GM19395 (cell line): ENCODE results near the gene SUN1.
"Not testable (repeated sequence)": the region's sequence is repeated elsewhere in the genome, so short reads cannot be mapped to it uniquely, and the experiment has no call there.

Experiments used
- ATAC-seq: cut with Tn5 transposase; IDR thresholded peaks from one replicate; pipeline ENCODE4 v1.9.1; 2021; ENCODE audit warnings: mild to moderate bottlenecking, moderate library complexity; ENCODE audit not compliant: unreplicated experiment

Gene SUN1

DNA sequence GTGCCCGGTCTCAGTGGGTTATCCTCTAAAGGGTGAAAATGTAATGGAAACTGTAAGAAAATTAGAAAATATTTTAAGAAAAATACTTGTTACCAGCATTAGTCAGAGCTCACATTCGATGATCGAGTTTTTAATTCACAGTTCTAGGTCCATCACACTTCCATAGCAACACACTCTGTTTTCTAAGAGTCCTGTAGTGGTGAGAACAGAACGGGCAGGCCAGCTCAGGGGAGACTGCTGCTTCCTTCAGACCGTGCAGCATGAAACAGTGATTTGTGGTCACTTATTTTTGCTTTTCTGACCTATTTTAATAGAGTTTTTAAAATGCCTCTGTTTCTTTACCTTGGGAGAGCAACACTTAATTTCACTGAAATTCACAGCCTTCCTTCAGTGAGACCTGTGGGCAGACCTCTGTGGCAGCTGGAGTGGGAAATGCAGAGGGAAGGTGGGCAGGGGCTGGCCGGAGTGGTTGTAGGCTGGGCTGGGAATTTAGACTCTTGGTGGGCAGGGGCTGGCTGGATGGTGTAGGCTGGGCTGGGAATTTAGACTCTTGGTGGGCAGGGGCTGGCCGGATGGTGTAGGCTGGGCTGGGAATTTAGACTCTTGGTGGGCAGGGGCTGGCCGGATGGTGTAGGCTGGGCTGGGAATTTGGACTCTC is 1.5 kb downstream of the SUN1 start:
- no peak for ATAC-seq

DNA sequence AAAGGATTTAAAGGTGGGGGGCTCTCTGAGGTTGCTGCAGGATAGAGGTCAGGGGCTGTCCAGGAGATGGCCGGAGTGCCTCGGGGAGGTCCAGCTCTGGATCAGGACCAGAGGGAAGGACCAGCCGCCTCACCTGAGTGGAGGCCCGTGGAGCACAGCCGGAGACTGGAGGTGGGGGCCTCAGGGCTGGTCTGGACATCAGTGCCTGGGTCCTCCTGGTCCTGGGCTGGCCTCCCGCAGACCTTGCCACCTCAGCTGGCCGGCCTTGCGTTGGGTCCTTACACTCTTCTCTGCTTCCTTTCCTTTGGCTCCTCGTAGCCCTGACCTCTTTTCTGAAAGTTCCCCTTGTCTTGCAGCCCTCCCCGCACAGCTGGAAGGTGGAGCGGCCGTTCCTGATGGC is 2.0 kb downstream of the SUN1 start:
- ATAC-seq: no peak

DNA sequence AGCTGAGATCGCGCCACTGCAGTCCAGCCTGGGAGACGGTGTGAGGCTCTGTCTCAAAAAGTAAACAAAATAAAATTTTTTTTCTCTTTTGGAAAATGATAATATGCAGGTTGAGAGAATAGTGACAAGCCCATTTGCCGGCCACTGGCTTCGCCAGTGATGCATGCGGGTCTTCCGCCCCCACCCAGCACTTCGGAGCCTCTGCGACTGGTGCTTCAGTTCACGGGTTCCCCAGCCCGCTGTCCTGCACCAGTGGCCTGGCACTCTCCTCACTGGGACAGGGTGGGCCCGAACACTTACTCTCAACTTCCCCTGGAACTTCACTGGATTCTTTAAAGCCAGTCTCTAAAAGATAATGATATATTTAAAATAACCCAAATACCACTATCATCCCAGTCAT is 2.7 kb downstream of the SUN1 start:
- ATAC-seq: no peak

DNA sequence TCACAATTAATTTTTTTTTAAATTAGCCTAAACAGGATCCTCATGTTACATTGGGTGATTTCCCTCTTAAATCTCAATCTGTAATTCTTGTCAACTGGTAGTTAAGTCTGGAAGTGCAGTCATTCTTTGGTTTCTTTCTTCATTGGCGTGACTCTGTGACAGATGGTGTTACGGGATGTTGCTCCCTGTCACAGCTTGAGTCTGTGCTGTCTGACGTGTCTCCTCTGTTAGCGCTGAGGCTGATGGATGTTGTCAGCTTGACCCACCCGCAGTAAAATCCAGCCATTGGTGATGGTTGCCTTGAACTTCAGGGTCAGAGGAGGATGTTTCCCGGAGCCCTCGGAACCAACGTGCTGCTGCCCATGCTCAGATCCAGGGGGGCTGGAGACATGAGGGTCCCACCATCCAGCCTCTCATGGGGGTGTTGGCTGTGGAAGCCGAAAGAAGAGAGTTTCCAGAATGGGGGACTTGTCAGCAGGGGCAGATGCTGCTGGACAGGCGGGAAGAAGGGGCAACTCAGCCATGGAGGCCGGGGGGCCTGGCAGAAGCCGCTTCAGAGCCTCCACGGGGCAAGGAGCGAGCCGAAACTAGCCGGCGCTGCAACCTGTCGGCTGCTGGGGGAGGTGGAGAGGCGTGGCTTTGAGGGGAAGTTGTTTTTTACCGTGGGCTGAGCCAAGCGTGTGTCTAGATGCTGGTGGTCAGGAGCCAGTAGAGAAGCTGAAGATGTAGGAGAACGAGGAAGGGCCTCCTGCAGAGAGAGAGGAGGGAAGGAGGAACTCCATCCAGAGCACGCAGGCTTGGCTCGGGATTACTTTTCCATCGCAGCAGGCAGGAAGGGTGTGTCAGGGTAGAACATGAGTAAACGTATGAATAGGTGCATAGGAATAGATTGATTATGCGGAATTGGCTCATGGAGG is 3.5 kb downstream of the SUN1 start:
- no peak for ATAC-seq

DNA sequence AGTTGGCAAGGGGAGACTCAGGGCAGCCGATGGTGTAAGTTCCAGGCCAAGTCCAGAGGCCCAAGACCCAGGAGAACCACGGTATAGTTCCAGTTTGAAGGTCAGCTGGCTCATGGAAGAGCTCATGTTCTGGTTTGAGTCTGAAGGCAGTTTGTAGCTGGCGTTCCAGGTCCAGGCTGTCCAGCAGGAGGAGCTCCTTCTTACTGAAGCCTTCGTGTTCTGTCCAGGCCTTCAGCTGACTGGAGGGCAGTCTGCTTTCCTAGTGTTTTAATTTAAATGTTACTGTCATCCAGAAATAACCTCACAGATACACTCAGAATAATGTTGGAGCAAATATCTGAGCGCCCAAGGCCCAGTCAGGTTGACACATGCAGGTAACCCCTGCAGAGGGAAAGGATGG is 4.2 kb downstream of the SUN1 start:
- ATAC-seq: no peak

DNA sequence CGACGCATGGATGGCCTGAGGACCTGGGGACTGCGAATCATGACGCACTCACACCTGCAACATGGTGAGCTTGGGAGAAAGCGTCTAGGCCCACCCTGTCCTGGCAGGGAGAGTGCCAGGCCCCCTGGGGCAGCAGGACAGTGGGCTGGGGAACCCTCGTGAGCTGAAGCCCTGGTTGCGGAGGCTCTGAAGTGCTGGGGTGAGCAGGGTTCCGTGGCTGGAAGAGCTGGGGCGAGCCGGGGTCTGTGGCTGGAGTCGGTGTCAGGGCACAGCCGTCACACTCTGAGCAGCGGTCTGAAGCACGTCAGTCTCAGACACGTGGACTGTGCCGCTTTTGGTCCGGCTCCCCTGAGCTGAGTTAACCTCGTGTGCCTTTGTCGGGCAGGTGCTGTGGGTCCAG is 4.7 kb downstream of the SUN1 start:
- ATAC-seq: no peak

DNA sequence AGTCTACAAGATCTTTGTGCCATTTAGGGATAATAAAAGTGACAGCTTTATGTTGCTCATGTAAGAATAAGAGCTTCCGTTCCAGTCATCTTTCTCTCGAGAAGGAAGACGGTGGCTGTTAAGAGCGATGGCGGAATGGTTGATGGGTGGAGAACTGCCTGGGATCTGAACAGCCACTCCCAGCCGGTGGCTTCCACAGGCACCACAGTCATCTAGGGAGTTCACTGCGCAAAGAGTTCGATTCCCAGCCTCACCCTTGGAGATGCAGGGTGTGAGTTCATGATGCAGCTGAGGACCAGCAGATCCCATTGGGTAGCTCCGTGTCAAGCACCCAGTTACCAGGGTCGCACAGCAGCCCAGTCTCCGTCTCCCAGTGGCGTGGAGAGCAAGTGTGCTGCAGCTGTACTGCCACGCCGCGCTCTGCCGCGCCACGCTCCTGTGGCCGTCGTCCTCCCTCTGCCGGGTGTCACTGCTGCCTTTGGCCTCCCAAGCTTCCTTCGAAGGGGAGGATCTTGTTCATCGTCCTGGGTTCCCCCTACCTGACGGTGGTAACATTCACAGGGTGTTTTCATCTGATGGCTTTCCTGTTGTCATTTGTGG is 7.8 kb downstream of the SUN1 start:
- ATAC-seq: no peak

DNA sequence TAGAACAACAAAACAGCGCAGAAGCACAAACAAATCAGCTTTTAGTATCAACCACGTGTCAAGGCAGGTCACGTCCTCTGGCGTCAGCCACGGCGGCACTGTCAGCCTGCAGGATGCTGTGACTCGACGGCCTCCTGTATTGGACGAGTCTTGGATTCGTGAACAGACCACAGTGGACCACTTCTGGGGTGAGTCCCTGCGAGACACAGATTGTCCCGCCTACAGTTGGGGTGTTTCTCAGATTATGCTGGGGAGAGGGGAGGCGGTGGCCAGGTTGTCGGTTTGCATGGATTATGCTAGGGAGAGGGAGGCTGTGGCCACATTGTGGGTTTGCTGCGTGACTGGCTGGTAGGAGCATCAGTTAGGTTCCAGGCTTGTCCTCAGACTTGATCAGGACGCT is 9.7 kb downstream of the SUN1 start:
- ATAC-seq: no peak

DNA sequence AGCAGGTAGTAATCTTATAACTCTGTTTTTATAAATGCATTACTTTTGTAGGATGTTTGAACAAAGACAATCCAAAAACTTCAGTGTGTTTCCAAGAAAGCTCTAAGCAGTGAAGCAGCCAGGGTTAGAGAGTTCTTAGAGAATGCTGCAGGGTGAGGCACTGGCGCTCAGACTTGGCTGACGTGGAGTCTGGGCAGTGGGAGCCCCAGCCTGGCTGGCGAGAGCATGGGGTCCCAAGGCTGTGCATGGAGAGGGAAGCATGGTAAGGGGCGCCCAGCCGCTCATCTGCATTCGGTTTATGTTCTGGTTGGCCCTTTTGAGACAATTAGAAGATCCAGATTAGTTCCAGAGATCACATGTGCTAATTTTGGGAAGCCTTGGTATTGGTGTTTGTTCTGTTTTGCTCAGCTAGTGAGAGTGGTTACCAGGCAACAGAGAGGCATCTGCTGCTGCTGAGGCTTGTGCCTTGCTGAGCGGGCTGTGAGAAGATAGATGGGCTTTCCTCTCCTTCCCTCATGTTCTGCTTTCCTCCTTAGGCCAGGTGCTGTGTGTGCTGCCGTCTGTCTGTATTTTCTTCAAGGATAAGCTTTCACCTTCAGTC is 10.3 kb downstream of the SUN1 start:
- no peak for ATAC-seq

DNA sequence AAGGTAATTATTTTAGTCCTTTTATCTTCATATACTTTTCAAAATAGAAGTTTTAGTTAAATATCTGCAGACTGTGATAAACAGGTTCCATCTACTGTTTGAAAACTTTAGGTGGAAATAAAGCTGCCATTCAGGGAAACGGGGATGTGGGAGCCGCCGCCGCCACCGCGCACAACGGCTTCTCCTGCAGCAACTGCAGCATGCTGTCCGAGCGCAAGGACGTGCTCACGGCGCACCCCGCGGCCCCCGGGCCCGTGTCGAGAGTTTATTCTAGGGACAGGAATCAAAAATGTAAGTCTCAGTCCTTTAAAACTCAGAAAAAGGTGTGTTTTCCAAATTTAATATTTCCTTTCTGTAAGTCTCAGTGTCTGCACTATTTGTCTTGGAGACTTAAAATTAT is 11.0 kb downstream of the SUN1 start:
- no peak for ATAC-seq

DNA sequence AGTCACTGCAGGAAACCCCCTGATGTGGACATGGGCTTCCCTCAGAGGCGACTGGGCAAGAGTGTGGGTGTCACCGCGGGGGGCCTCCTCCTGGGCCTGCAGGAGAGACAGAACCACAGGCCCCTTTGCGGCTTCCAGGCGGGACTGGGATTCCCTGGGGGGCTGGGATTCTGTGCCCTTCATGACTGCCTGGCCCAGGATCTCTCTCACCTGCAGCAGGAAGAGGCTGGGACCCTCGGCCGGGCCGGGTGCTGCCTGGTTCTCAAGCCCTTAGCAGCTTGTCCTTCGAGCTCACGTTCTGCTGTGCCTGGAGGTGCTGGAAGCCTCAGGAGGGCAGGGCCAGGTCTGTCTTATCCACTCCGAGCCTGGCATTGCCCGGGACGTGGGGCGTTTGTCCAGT is 11.8 kb downstream of the SUN1 start:
- ATAC-seq: no peak

DNA sequence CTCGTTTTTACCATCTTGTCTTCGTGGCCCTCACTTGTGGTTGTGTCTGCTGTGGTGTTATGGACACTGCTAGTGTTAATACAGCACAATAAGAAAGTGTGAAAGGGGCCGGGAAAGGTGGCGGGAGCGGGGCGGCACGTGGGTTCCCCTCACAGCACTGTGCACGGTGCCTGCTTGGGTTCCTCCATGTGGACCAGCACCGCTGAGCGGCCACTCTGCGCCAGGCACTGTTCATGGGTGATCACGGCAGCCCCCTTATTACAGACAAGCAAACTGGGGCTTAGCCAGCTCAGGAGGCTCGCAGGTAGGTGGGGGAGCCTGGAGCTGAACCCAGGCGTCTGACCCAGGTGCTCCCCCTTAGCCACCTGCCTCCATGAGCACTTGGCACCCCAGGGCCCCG is 12.2 kb downstream of the SUN1 start:
- no peak for ATAC-seq

DNA sequence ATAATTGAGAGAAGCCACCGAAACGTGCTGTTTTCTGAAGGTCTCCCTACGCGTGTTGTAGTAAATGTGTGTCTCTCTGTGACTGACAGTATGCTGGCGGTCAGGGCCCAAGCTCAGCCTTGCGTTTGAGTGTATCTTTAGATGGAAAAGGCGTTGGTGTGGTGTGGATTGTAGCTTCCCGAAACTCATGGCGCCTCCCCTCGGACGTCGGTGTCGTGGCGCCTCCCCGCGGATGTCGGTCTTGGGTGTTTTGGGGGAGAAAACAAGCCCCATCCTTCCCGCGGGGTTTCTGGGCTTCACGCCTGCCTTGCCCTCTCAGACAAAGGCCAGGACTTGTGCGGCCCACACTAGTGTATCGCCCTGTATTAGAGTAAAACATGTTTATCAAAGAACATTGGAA is 12.8 kb downstream of the SUN1 start:
- ATAC-seq: no peak

DNA sequence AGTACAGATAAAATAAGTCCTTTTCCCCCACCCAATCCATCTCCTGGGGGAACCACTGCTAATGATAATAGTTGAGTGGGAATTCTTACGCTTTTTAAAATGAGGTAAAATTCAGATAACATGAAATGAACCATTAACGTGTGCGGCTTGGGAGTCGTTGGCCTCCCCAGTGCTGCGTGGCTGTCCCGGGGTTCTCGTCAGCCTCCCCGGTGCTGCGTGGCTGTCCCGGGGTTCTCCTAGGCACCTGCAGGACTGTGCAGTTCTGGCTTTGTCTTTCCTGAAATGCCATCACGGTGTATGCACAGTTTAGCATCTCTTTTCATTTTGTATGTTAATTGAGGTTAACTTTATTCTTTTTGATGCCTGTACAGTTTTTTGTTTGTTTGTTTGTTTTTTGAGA is 13.5 kb downstream of the SUN1 start:
- ATAC-seq: no peak

DNA sequence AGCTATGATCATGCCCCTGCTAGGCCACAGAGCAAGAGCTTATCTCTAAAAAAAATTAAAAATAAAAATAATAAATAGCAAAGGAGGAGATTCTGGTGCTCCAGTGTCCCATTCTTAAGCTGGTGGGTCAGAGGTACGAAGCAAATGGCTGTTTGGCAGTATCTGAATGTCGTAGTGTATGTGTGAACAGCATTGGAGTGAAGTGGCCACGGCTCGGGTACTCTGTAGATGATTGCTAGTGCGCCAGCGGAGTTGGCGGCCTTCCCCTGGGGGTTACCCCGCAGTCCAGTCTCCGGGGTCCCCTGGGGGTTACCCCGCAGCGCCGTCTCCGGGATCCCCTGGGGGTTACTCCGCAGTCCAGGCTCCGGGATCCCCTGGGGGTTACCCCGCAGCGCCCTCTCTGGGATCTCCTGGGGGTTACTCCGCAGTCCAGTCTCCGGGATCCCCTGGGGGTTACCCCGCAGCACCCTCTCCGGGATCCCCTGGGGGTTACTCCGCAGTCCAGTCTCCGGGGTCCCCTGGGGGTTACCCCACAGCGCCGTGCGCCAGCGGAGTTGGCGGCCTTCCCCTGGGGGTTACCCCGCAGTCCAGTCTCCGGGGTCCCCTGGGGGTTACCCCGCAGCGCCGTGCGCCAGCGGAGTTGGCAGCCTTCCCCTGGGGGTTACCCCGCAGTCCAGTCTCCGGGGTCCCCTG is 14.8 kb downstream of the SUN1 start:
- ATAC-seq: not testable (repeated sequence)

DNA sequence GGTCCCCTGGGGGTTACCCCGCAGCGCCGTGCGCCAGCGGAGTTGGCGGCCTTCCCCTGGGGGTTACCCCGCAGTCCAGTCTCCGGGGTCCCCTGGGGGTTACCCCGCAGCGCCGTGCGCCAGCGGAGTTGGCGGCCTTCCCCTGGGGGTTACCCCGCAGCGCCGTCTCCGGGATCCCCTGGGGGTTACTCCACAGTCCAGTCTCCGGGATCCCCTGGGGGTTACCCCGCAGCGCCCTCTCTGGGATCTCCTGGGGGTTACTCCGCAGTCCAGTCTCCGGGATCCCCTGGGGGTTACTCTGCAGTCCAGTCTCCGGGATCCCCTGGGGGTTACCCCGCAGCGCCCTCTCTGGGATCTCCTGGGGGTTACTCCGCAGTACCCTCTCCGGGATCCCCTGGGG is 15.5 kb downstream of the SUN1 start:
- not testable (repeated sequence) for ATAC-seq

DNA sequence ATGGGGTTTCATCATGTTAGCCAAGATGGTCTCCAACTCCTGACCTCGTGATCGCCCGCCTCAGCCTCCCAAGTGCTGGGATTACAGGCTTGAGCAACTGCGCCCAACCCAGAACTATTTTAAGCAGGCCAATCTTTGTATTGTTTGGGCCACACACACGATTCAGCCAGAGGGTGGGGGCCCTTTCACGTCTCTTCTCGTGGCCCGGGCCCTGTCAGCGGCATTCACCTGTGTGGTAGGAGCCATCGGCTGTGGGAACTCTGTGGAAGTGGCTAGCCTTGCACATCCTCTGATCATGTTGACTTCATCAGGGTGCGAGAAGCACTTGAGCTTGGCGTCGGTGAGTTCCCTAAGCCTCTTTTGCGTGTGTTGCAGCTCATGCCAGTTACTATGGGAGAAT is 16.9 kb downstream of the SUN1 start:
- no peak for ATAC-seq

DNA sequence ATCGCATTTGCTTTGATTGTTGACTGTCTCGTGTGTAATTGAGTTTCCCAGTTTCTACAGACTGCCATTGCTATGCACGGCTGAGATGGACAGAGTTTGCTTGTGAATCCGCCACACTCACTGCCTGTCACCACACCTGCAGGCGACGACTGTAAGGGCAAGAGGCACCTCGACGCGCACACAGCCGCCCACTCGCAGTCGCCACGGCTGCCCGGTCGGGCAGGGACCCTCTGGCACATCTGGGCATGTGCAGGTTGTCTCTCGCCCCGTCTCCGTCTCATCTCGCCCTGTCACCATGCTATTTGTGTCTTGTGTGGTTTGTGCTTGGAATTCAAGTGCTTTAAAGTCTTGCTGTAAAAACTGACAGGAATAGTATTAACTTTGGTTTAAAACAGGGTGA is 17.5 kb downstream of the SUN1 start:
- no peak for ATAC-seq

DNA sequence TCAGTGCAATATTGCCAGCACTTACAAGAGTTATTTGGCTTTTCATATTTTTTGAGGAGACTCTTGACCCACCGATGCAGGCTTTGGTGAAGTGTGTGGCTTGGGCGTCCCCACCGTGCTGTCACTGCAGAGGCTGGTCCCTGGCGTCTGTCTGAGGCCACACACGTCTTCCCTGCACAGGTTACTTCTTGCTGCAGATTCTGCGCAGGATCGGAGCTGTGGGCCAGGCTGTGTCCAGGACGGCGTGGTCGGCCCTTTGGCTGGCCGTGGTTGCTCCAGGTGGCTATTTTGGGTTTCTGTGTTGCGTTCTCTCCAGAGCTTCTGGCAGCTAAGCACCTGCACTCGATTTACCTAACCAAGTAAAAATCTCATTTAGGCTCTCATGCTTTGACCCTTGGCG is 18.9 kb downstream of the SUN1 start:
- no peak for ATAC-seq

DNA sequence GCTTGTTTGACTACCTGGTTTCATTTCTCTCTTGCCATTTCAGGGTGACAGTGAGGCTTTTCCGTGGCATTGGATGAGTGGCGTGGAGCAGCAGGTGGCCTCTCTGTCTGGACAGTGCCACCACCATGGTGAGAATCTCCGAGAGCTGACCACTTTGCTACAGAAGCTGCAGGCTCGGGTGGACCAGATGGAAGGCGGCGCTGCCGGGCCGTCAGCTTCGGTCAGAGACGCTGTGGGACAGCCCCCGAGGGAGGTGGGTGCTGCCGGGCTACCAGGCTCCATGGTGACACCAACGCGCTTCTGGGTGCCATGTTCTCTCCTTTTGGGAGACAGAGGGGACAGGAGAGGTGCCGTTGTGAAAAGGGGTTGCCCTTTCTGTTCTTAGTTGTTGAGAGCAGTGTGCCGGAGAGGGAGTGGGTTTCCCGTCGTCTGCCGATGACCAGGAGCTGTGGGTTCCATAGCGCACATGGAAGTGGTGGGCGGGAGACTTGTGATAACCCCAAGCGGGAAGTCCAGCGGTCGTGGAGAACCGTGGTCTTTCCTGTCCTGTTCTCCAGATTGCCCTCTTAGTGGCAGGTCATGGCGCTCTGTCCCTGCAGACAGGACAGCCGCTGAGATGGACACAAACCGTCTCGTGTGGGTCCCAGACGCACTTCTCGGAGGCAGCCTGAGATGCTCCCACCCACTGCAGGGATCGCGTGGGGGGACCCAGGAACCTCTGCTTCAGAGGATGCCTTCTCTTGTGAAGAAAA is 21.3 kb downstream of the SUN1 start:
- ATAC-seq: no peak
